Stimulated activated CD8-positive, alpha-beta memory T cell treated with anti-CD3 and anti-CD28 coated beads, Interleukin-12 subunit alpha, Interleukin-12 subunit beta, amount 100 ng/mL, for 24 hours (primary cell): ENCODE data around the gene EPSTI1.
"Not testable (repeated sequence)": the region's sequence is repeated elsewhere in the genome, so short reads cannot be mapped to it uniquely, and the experiment has no call there.

Source experiments
- DNase-seq: peaks from one replicate; pipeline ENCODE4 v3.0.0-alpha.2; 2020; ENCODE audit errors: extremely low read depth

EPSTI1 gene

DNA sequence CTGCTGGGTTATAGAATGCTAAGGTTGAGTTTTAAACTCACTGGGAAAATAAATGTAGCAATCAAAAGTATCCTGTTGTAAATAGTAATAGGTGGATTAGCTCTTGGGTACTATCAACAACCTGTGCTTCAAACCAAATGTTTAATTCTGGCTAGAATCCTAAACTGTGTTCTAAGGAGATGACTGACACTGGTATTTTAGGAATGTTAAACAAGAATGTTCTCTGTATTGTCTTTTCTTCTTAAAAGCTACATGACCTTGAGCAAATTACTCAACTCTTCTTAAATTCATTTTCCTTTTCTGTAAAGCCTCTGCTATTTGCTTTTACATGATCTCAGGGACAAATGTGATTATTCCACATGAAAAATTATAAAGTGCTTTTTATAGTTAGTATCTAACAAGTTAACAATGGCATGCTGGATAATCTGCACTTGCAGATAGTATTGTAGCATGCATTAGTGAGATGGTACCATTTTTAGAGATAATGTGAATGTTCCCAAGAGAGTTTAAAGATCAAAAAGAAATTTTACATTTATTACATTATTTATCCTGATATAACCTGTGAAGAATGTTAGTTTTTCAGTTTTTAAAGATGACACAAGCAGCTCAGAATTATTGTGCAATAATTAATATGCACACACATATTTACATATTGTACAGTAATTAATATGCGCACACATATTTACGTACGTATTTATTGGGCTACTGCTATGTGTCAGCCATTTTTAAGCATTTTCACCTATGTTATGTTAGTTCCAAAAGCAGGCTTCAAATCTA is 13.6 kb upstream of the EPSTI1 start:
- no peak for DNase-seq

DNA sequence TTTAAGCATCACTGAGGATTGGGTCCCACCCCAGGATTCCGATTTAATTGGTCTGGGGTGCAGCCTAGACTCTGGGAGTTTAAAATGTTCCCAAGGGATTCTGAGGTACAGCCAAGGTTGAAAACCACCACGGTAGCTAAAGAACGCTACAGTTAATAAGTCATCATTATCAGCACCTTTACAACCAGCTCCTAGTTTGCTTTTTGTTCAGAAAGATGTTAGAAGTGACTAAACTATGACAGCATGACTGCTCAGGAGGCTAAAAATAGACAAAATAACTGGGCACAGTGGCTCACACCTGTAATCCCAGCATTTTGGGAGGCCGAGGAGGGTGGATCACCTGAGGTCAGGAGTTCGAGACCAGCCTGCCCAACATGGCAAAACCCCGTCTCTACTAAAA is 11.7 kb upstream of the EPSTI1 start:
- no peak for DNase-seq

- no peak for DNase-seq
These were observed 11.0 kb upstream of the EPSTI1 start for GRCh38 chr13:43003010-43003409.

GRCh38 chr13:43002021-43002420 is 10.0 kb upstream of the EPSTI1 start:
- DNase-seq = no peak

DNA sequence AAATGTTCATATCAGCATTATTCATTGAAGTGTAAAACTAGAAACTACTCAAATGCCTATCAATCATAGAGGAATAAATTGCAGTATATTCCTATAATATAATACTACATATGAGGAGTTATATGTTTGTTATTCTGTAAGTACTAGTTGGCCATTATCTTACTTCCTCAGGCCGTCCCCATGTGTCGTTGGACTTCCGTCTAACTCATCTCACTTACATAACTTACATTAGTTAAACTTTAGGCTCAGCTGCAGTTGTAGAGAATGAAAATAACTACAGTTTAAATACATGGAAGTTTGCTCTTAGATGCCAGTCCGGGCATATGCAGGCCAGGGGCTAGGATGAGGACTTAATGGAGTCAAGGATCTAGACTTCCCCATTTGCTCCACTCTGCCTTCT is 8.6 kb upstream of the EPSTI1 start:
- no peak for DNase-seq

DNA sequence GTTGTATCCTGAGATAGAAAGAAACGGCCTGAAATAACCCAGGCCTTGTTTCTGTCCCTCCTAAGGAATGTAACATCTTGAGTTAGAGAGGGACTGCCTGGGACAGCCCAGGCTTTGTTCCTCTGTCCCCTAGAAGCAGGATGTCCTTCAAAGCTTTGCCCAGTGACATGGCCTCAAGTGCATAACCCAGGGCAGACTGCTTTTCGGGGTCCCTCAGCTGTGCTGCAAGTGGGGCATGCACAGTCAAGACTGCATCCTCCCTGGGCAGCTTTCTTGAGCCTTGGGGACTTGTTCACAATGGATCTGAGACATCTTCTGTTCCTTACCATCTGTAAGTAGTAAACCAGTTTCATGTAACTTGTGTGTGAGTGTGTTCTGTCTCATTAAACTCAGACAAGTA is 7.5 kb upstream of the EPSTI1 start:
- no peak for DNase-seq

DNA sequence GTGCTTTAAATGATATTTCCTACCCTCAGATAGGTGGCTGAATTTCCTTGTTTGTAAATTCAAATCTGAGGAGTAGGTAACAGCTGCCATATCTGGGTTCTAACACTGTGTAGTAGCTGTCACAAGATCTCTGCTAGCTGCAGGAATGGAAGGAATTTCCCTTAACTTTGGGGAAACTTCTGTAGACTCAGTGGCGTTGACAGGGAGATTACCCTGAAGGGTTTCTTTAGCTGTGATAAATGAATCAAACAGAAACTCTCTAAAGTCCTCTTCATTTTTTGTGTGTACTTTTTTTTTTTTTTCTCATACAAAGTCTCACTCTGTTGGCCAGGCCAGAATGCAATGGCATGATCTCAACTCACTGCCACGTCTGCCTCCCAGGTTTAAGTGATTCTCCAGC is 5.3 kb upstream of the EPSTI1 start:
- no peak for DNase-seq

- DNase-seq = no peak
These were observed 4.5 kb upstream of the EPSTI1 start for GRCh38 chr13:42996584-42996983.

DNA sequence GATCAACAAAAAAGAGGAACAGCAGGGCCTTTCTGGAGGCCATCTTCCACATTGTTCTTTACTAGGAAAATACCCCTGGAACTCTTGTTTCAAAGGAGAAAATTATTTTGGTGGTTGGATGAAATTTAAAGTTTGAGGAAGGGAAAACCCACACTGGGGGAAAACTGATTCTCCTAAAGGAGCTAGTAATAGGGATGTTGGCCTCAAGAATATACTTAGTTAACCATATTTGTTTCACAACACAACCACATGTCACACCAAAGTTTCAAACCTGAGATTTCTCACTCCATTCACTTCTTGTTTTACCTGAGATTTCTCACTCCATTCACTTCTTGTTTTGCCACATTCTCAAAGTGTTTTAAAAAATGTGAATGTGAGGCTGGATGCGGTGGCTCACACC is 2.8 kb upstream of the EPSTI1 start:
- DNase-seq = no peak

- DNase-seq = no peak
These were observed 702 bp upstream of the EPSTI1 start for GRCh38 chr13:42992764-42993122.

GRCh38 chr13:42991233-42991897 is 676 bp downstream of the EPSTI1 start:
- DNase-seq = not testable (repeated sequence)

GRCh38 chr13:42990291-42991232 is 1.5 kb downstream of the EPSTI1 start:
- DNase-seq = no peak

GRCh38 chr13:42986176-42986574 is 5.9 kb downstream of the EPSTI1 start:
- no peak for DNase-seq

DNA sequence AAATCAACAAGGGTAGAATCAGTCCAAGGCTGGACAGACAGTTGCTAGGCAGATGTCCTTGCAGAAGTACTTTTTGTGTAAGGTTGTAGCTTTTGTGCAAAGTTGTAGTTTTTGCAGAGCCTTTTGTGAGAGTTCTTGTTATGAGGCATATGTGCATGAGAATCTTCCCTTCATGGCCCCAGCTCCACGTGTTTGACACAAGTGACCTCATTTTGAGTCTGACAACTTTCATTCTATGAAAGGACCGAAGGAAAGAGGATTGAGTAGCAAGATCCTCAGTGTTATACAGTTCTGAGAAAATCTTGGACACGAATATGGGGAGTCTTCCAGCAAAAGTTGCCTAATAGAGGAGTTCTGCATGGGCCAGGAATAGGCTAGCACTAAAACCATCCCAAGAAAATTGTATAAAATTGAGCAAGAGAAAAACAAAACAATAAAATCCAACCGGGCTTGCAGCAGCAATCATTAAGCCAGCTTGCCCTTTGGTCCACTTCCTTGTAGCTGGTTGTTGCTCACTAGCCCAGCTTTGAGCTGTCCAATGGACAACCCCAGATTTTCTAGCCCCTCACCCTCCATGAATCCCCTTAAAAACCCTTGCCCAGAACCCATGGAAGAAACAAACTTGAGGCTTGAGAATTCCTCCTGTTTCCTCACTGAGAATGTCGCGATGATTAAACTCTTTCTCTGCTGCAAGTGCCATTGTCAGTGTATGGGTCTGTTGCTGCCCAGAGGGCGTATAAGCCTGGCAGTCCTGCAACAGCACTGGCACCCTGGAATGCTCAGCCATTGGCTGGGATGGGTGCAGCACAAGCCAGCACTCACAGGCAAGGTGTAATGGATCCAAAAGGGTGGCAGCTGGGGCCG is 6.5 kb downstream of the EPSTI1 start:
- no peak for DNase-seq

DNA sequence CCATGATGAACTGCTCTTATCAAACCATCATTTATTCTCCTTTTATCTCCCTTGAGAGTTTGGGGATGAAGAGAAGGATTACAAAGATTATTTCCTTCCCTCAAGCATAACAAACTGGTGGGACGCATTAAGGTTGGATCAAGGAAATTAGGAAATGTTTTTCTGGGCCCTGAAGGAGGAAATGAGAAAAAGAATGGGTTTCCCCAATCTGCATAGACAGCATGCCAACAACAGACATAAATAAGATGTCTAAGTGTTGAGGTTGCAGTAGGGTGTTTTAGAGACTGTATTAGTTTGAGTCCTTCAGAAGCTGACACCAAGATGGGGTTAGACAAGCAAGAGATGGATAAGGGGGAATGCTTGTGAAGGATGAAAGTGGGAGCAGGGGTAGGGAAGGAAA is 7.3 kb downstream of the EPSTI1 start:
- DNase-seq = no peak

- DNase-seq = no peak
These were observed 8.0 kb downstream of the EPSTI1 start for GRCh38 chr13:42984026-42984425.

- no peak for DNase-seq
These were observed 10.2 kb downstream of the EPSTI1 start for GRCh38 chr13:42981853-42982252.

DNA sequence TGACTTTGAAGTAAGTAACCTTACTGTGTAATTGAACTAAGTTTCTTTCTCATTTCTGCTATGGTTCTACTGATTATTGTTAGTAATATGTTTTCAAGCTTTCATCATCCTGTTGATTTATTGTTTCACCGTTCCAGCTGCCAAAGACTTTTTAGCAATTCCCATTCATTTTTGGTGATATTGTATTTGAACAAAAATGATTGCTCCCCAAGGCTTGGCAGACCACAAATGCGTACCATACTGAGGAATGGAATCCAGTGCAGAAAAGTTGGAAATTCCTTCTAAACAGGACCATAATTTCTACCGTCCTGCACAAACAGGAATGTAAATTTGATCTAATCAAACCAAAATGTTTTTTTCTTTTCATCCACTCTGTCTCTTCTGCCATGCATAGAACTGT is 10.7 kb downstream of the EPSTI1 start:
- no peak for DNase-seq

DNA sequence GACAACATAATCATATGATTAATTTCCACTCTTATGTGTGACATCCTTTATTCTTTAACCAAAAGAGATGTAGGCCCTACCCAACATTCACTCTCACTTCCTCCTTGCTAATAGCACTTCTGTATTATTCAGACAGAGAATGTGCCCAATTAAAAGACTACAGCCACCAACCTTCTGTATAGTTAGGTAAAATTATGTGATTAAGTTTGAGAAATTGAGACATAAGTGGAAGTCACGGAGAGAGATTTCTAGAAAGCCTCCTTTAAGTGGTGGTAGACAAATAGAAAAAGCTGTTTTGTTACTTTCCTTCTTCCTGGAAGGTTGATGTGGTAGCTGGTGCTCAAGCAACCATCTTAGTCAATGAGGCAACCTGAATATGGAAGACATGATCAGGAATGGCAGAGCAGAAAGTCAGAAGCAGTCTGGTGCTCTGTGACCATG is 14.8 kb downstream of the EPSTI1 start:
- DNase-seq = no peak

- DNase-seq = no peak
These were observed 16.0 kb downstream of the EPSTI1 start for GRCh38 chr13:42976066-42976465.

DNA sequence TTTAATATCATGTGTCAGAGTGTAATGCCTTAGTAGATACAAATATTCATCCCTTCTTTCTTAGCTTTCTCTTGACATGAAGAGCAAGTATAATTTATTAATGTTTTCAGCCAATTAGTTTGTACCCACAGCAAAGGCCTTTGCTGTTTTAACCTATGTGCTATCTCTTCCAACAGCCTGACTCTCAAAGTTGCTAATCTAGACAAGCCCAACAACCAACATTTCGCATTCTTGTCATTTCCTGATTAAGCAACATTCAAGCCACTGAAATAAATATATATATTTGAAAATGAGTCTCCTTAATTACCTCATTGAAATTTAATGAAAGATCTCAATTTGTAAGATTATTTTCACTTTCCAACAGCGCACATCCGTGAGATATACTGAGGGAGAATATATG is 18.5 kb downstream of the EPSTI1 start:
- no peak for DNase-seq
